NCI-H2227 (cell line): ENCODE measurements around the gene HMCN1.

Experiments used
- DNase-seq: peaks from one replicate; lab custom pipeline; 2025; ENCODE audit not compliant: unreplicated experiment; lab: John Stamatoyannopoulos, UW

Gene HMCN1

GRCh38 chr1:185957441-185958363 lies 223.5 kb downstream of the HMCN1 start:
- DNase-seq, result no peak

- DNase-seq, result no peak
Measured at GRCh38 chr1:185960422-185961321, 226.5 kb downstream of the HMCN1 start.

GRCh38 chr1:185961664-185962063 lies 227.5 kb downstream of the HMCN1 start:
- no peak for DNase-seq

DNA sequence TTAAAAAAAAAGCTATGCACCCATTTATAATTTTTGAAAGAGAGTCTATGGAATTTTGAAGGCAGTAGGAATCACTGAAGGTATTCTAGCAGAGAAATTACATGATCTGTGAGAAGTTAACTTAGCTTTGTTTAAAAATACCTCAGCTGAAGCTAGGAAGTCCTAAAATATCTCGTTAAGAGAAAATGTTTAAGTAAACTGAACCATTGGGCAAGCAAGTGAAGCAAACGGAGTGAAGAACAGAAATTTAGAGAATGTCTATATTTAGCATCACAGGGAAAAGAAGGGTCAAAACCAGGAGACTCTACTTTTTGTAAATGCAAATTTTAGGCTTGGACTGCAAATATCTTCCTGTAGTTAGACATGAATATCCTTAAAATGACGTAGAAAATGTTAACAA lies 230.8 kb downstream of the HMCN1 start:
- DNase-seq, result no peak

DNA sequence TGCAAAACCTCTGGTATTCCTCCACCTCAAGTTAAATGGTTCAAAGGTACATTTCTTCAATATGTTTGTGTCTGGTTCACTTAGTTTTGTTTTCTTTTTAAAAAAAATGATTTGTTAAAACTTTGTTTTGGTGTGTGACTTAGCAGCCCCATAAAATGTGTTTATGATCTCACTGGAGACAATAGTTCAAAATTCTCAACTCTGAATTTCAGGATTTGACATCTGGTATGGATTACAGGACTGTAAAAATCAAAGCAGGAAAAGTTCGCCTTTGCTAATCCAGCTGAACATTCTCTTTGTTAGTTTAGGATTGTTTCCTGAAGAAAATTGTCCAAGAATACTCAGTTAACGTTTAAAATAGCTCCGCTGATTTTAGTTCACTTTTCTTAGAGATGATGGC lies 231.7 kb downstream of the HMCN1 start:
- DNase-seq, result no peak

- DNase-seq, result no peak
Measured at GRCh38 chr1:185966471-185966870, 232.3 kb downstream of the HMCN1 start.

DNA sequence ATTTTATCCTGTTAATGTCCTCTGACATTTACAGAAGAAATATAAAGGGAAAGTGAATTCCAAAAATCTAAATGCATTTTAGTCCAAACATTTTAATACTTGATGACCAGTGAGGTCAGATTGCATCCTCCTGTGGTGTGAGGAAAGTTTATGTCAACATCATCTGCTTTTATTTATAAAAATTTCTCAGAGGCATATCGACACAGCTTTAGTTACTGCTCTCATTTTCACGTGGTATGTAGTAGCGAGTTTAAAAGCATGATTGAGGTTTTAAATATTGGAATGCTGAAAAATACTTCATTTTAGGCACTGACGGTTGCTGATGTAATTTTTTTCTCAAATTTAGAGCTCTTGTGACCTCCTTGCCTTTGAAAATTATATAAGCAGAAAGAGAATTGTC lies 234.8 kb downstream of the HMCN1 start:
- DNase-seq, result no peak

GRCh38 chr1:185969524-185969991 lies 235.4 kb downstream of the HMCN1 start:
- no peak for DNase-seq

- no peak for DNase-seq
Measured at GRCh38 chr1:185971688-185972087, 237.5 kb downstream of the HMCN1 start.

DNA sequence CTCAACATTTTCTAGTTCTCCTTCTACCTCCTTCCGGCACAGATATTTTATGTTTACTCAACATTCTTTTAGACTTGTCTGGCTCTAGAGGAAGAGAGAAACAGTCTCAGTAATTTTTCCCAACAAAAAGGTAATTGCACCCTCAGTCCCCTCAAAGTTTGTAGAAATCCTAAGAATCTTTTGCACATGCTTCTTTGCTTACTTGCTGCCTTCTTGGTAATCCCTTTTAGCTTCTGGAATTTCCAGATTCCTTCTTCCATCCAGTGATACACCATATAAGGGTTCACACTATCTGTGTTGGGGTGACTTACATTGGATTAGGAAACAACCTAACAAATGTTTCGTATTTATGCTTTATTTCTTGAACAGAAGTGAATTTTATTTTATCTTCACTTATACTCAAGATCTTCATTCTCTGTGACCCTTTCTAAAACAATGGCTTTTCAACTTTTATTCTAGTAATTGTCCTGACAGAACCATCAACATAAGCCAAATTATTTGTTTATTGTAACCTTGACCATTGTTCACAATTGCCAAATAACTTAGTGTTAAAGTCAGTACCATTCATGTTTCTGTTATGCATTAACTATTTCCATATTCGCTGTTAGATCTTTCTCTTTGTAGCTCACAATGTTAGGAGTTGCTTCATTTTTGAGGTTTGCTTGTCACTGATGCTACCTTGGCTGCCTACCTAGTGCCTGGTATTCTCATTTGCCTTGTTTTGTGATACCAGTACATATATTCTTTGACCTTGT lies 238.1 kb downstream of the HMCN1 start:
- DNase-seq, result no peak

DNA sequence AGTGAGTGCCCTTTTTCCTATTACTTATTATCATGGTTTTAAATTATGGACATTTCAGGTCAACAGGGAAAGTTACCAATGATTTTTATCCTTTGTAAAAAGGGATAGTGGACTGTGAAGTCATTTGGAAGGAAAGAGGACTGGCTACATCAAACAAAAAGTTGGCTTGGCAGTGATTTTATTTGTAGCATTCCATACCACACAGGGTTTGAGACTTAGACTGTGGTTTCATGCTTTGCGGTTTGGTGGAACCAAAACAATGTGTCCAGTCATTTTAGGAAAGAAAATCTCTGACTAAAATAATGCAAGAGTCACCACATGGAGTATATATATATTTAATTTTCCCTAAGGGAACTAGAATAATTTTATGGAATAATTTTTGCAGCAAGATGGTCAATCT lies 239.5 kb downstream of the HMCN1 start:
- DNase-seq, result no peak

DNA sequence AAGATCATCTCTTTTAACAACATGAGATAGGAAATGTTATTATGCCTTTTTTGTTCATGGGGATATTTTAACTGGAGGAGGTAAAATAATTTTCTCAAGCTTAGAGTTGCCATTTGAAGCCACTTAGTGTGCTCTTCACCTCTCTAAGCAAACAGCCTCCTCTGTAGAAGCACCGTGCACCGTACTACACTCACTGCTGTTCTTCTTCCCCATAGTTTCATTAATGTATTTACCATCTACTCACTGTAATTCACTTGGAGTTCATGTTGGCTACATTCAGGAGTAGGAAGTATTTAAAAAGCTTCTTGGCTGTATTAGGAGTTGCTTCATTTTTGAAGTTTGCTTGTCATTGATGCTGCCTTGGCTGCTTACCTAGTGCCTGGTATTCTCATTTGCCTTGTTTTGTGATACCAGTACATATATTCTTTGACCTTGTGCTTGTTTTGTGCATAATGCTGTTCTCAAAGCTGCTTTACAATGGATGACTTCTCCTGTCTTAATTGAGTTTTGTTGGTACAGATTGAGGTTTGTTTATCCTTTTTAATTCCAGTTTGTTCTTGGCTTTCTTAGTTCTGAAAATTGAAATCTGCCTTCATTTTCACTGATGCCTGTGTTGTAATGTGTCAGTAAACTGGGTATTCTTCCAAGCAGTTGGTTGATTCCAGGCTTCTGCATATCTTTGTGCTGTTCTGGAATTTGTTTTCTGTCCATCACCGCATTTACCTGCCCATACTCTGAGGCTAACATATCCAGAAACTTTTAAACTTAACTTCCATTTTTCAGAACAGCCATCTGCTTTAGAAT lies 240.4 kb downstream of the HMCN1 start:
- no peak for DNase-seq

- DNase-seq, result no peak
Measured at GRCh38 chr1:185980891-185981290, 246.7 kb downstream of the HMCN1 start.

GRCh38 chr1:185984113-185984836 lies 250.1 kb downstream of the HMCN1 start:
- no peak for DNase-seq

DNA sequence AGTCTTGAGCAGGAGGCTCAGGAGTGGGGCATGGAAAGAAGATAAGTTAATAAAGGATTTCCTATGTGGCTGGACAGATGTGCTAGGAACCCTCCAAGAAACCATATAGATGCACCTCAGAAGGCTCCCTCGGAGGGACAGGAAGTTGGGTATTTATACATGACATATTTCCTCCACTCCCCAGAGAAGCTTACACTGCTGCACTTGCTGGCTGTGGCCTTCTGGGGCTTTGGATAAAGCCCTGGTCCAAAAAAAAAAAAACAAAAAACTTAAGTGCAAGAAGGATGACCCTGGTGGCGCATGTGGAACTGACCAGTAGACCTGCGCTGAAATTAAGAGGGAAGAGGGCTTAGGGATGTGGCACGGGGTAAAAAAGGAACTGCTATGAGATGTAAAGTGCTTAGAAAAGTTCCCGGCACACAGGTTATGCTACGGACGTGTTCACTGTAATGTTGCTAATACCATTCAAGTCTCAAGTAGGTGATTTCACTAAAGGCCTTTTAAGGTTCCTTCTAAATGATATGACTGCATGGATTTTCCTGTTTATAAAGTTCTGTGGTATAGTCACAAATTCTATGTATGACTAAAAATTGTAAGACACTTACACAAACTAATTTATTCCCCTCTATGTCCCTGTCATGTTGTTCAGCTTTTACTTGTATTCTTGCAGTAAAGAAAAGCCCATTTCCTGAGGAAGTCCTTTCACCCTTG lies 253.6 kb downstream of the HMCN1 start:
- no peak for DNase-seq

- no peak for DNase-seq
Measured at GRCh38 chr1:185990565-185990964, 256.4 kb downstream of the HMCN1 start.

- no peak for DNase-seq
Measured at GRCh38 chr1:185991266-185991665, 257.1 kb downstream of the HMCN1 start.

DNA sequence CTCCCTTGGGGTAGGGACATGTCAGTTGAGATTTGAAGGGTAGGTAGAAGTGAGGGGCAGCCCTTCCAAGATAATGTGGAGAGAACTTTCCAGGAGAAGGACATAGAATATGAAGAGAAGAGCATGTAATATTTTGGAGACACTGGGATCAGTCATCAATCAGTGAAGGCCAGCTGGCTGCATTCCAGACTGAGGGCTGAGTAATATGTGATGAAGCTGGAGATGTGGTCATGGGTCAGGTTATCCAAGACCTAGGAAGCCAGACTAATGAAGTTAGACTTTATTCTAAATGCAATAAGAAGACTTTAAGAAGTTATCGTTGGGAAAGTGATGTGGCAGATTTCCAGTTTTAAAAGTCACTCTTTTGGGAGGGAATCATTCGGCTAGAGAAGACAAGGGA lies 262.0 kb downstream of the HMCN1 start:
- no peak for DNase-seq

- no peak for DNase-seq
Measured at GRCh38 chr1:185998391-185998790, 264.2 kb downstream of the HMCN1 start.
